HepG2 (cell line): Measurements from ENCODE around the gene CXCL9. TPM values are rescaled to one million over a fixed set of nuclear protein-coding genes. Genes with fewer than 3 reads are reported as not detected.

Source experiments
- ATAC-seq: fragments of 200-7000 bp; cut with Tn5 transposase; 3 replicates; pipeline ENCODE4 v1.9.1; 2020; ENCODE audit warnings: mild to moderate bottlenecking, moderate library complexity
- BruUV-seq: library from RNA; stranded (reverse); fragments of 400-500 nt; replicated peaks from 2 replicates; lab custom pipeline; 2021; lab: Mats Ljungman, UMichigan
- CTCF ChIA-PET: fragments of 300-600 bp; formaldehyde crosslinking; extraction: SDS; loops from one replicate; lab custom pipeline; 2021; ENCODE audit warnings: low total read pairs, inconsistent platforms, low intra/inter-chr PET ratio; lab: Yijun Ruan, JAX
- POLR2A ChIA-PET: fragments of 350-600 bp; sonication (Branson Sonifier 250); formaldehyde crosslinking; loops from one replicate; lab custom pipeline; 2020; ENCODE audit warnings: antibody characterized with exemption, inconsistent platforms; lab: Yijun Ruan, JAX
- DNase-seq: peaks from one replicate; pipeline ENCODE4 v3.0.0-alpha.2; 2015; ENCODE audit warnings: low spot score
- FAIRE-seq: peaks from 3 replicates; lab custom pipeline; 2011; peaks lifted over from hg19 to GRCh38; lab: Jason Lieb, UNC
- H2AFZ ChIP-seq: one replicate; pipeline ENCODE4 v1.6.1; 2011; ENCODE audit warnings: low read length, inconsistent platforms
- H3K27ac ChIP-seq: fragments of 300-600 bp; 3 replicates; pipeline ENCODE4 v1.8.0; 2011; ENCODE audit warnings: mixed run types, mild to moderate bottlenecking, mixed read lengths, low read length, inconsistent platforms; ENCODE audit not compliant: insufficient read depth; ENCODE audit errors: extremely low read length
- H3K27me3 ChIP-seq, 2 experiments: fragments of 200-600 bp in 1 of 2; 2 replicates in 1 of 2; 3 replicates in 1 of 2; pipeline versions ENCODE4 v1.6.0 to v1.8.0; 2011; ENCODE audit warnings: low read length in 2 of 2, mild to moderate bottlenecking in 2 of 2, moderate library complexity in 2 of 2, inconsistent platforms in 1 of 2; ENCODE audit not compliant: insufficient read depth in 2 of 2, control insufficient read depth in 1 of 2
- H3K36me3 ChIP-seq, 2 experiments: fragments of 200-600 bp in 1 of 2; replicated peaks in 1 of 2; 2 replicates in 1 of 2; 3 replicates in 1 of 2; pipeline versions ENCODE4 v1.5.1 to v1.8.0; 2011; ENCODE audit warnings: low read length in 2 of 2, inconsistent platforms in 1 of 2; ENCODE audit not compliant: insufficient read depth in 2 of 2, control insufficient read depth in 1 of 2
- H3K4me1 ChIP-seq: 2 replicates; pipeline ENCODE4 v1.5.1; 2012; ENCODE audit warnings: low read length, inconsistent platforms; ENCODE audit not compliant: insufficient read depth
- H3K4me2 ChIP-seq: 2 replicates; pipeline ENCODE4 v1.6.0; 2011; ENCODE audit warnings: low read depth, low read length, inconsistent platforms
- H3K4me3 ChIP-seq, 3 experiments: fragments of 200-600 bp in 1 of 3; sonication (generic), shearing (Covaris generic) in 1 of 3; replicated peaks in 1 of 3; 2 replicates each; pipeline ENCODE4 v1.5.1; 2011 to 2016; ENCODE audit warnings: low read length in 3 of 3, inconsistent platforms in 2 of 3, low read depth in 2 of 3, mild to moderate bottlenecking in 2 of 3, control low read depth in 1 of 3, mixed read lengths in 1 of 3; ENCODE audit not compliant: insufficient read depth in 1 of 3
- H3K79me2 ChIP-seq: one replicate; pipeline ENCODE4 v1.6.1; 2011; ENCODE audit warnings: low read length, inconsistent platforms; ENCODE audit not compliant: insufficient read depth
- H3K9ac ChIP-seq: 2 replicates; pipeline ENCODE4 v1.6.0; 2011; ENCODE audit warnings: mild to moderate bottlenecking, low read depth, low read length, inconsistent platforms; ENCODE audit not compliant: insufficient read depth
- H3K9me3 ChIP-seq: 2 replicates; pipeline ENCODE4 v1.5.1; 2012; ENCODE audit warnings: mild to moderate bottlenecking, low read length
- H4K20me1 ChIP-seq: 2 replicates; pipeline ENCODE4 v1.6.0; 2011; ENCODE audit warnings: inconsistent platforms, mild to moderate bottlenecking, low read length, moderate library complexity; ENCODE audit not compliant: insufficient read depth
- ASH2L ChIP-seq: fragments of 300-600, 200-600 bp; sonication (generic); IDR thresholded peaks from 2 replicates; pipeline ENCODE4 v1.7.0; 2017; ENCODE audit warnings: low read depth, mild to moderate bottlenecking, moderate library complexity, mixed read lengths, low read length; ENCODE audit not compliant: insufficient read length
- ATF1 ChIP-seq: IDR thresholded peaks from 2 replicates; pipeline ENCODE4 v1.6.1; 2016; ENCODE audit warnings: mild to moderate bottlenecking, control low read depth
- ATF7 ChIP-seq, 2 experiments: fragments of 450-650 bp in 1 of 2; sonication (generic) in 1 of 2; formaldehyde crosslinking in 1 of 2; IDR thresholded peaks; 2 replicates each; pipeline versions ENCODE4 v1.4.0 to v1.6.1; 2016 to 2020; ENCODE audit warnings: antibody characterized with exemption in 1 of 2, mild to moderate bottlenecking in 1 of 2, missing genetic modification reagents in 1 of 2
- E2F1 ChIP-seq: sonication (generic); formaldehyde crosslinking; IDR thresholded peaks from 2 replicates; pipeline ENCODE4 v1.5.0; 2020; ENCODE audit warnings: missing genetic modification reagents
- GFI1 ChIP-seq: sonication (generic); formaldehyde crosslinking; IDR thresholded peaks from 2 replicates; pipeline ENCODE4 v1.5.0; 2020; ENCODE audit warnings: missing genetic modification reagents, mild to moderate bottlenecking, borderline replicate concordance
- HCFC1 ChIP-seq: fragments of 150-350 bp; IDR thresholded peaks from 2 replicates; pipeline ENCODE4 v1.6.1; 2014; ENCODE audit warnings: low read depth, low read length
- MBNL3 ChIP-seq: fragments of 250-450 bp; sonication (Bioruptor Pico); conservative IDR thresholded peaks from 2 replicates; pipeline ENCODE4 v1.8.0; 2022; ENCODE audit warnings: mild to moderate bottlenecking, inconsistent platforms
- MXI1 ChIP-seq: IDR thresholded peaks from 3 replicates; pipeline ENCODE4 v1.6.1; 2012; ENCODE audit warnings: low read depth, low read length, inconsistent platforms, borderline replicate concordance
- NAIF1 ChIP-seq: sonication (generic); formaldehyde crosslinking; IDR thresholded peaks from 2 replicates; pipeline ENCODE4 v1.5.0; 2020; ENCODE audit warnings: mild to moderate bottlenecking, missing genetic modification reagents, borderline replicate concordance
- NR1H2 ChIP-seq: sonication (generic); formaldehyde crosslinking; IDR thresholded peaks from 2 replicates; pipeline ENCODE4 v1.8.1; 2022; ENCODE audit warnings: low read depth, missing genetic modification reagents, borderline replicate concordance
- NR2F6 ChIP-seq, 2 experiments: IDR thresholded peaks; 2 replicates each; pipeline ENCODE4 v1.6.1; 2016; ENCODE audit warnings: antibody characterized with exemption in 1 of 2, mild to moderate bottlenecking in 1 of 2
- SAFB2 ChIP-seq: sonication (generic); formaldehyde crosslinking; IDR thresholded peaks from 2 replicates; pipeline ENCODE4 v1.5.1; 2020; ENCODE audit warnings: missing genetic modification reagents, low read depth, mild to moderate bottlenecking, borderline replicate concordance
- SMAD9 ChIP-seq: sonication (generic); formaldehyde crosslinking; IDR thresholded peaks from 2 replicates; pipeline ENCODE4 v1.5.1; 2020; ENCODE audit warnings: mild to moderate bottlenecking, missing genetic modification reagents
- TFDP1 ChIP-seq: IDR thresholded peaks from 2 replicates; pipeline ENCODE4 v1.6.1; 2016; ENCODE audit warnings: missing compliant biosample characterization, missing genetic modification reagents, borderline replicate concordance
- ZBTB34 ChIP-seq: sonication (generic); formaldehyde crosslinking; IDR thresholded peaks from 2 replicates; pipeline ENCODE4 v1.8.0; 2022; ENCODE audit warnings: mild to moderate bottlenecking, missing genetic modification reagents
- ZC3H13 ChIP-seq: sonication (generic); formaldehyde crosslinking; IDR thresholded peaks from 2 replicates; pipeline ENCODE4 v1.8.1; 2023; ENCODE audit warnings: mild to moderate bottlenecking, missing genetic modification reagents, moderate library complexity
- ZFP36L1 ChIP-seq: sonication (generic); formaldehyde crosslinking; IDR thresholded peaks from 2 replicates; pipeline ENCODE4 v1.8.0; 2022; ENCODE audit warnings: mild to moderate bottlenecking, missing genetic modification reagents, moderate library complexity
- ZNF552 ChIP-seq: sonication (generic); formaldehyde crosslinking; IDR thresholded peaks from 2 replicates; pipeline ENCODE4 v1.9.0; 2022; ENCODE audit warnings: missing genetic modification reagents, mild to moderate bottlenecking, borderline replicate concordance
- ZNF615 ChIP-seq: sonication (generic); formaldehyde crosslinking; IDR thresholded peaks from 2 replicates; pipeline ENCODE4 v1.5.0; 2020; ENCODE audit warnings: mild to moderate bottlenecking, missing genetic modification reagents, borderline replicate concordance
- ZNF660 ChIP-seq: sonication (generic); formaldehyde crosslinking; IDR thresholded peaks from 2 replicates; pipeline ENCODE4 v1.5.1; 2020; ENCODE audit warnings: mild to moderate bottlenecking, low read depth, missing genetic modification reagents, borderline replicate concordance
- ZNF737 ChIP-seq: sonication (generic); formaldehyde crosslinking; IDR thresholded peaks from 2 replicates; pipeline ENCODE4 v1.5.0; 2020; ENCODE audit warnings: missing genetic modification reagents, mild to moderate bottlenecking, borderline replicate concordance
- ZSCAN31 ChIP-seq: sonication (generic); formaldehyde crosslinking; IDR thresholded peaks from 2 replicates; pipeline ENCODE4 v1.5.0; 2020; ENCODE audit warnings: low read depth, mild to moderate bottlenecking, missing genetic modification reagents
- WGBS: methylation state at CpG from one replicate; pipeline ENCODE4 v1.1.6; 2017; ENCODE audit warnings: low lambda C conversion rate; 5-methylcytosine and 5-hydroxymethylcytosine counted together
- in situ Hi-C: cut with HindIII; loops from 2 replicates; pipeline ENCODE4 v1.10.0; 2017; ENCODE audit warnings: low pct_unique_long_range_greater_than_20kb; ENCODE audit not compliant: extremely low pct_ligation_motif_present
- intact Hi-C: fragments of 100-400 bp; cut with micrococcal nuclease; formaldehyde crosslinking; loops from one replicate; pipeline ENCODE4 v1.10.0; 2022; ENCODE audit not compliant: unreplicated experiment
- polyA plus RNA-seq, 8 experiments: library from polyadenylated mRNA; depleted of rRNA in 3 of 8; stranded (reverse) in 7 of 8; unstranded in 1 of 8; fragments of >200 nt; fragmentation: Illumina TruSeq in 4 of 8; extraction: Trizol in 4 of 8; gene quantifications; 2 replicates each; pipeline versions ENCODE4 v1.2.1 to v1.2.3, GENCODE V29; 2011 to 2016; ENCODE audit warnings: low read depth in 4 of 8, missing spikeins in 1 of 8, mixed read lengths in 1 of 8; ENCODE audit not compliant: insufficient read depth in 1 of 8
- total RNA-seq, 5 experiments: library from RNA; depleted of rRNA; stranded (reverse); fragments of >200 nt; fragmentation: Illumina TruSeq; extraction: Trizol; gene quantifications; 2 replicates each; pipeline ENCODE4 v1.2.3, GENCODE V29; 2016; ENCODE audit warnings: low read depth in 1 of 5

CXCL9 gene
- total and polyA plus RNA-seq, 2 of the 13 experiments (the other 11 are each of a cell fraction or from before 2014, with no cell fraction given), result not detected

GRCh38 chr4:75985116-75985515 lies 22.2 kb downstream of the CXCL9 start (continued):
- no peak for TF ChIP-seq ZNF660
- no peak for TF ChIP-seq MBNL3 (CRISPR knock-in tag)
- TF ChIP-seq ATF1 (CRISPR knock-in tag), result no peak
- no peak for TF ChIP-seq ZFP36L1 (CRISPR knock-in tag)
- no peak for TF ChIP-seq MXI1
- TF ChIP-seq NR2F6 (IDR thresholded peaks at IDR 0.05), result no peak
- TF ChIP-seq NR2F6 (CRISPR knock-in tag; IDR thresholded peaks at IDR 0.05), result no peak
- no peak for TF ChIP-seq ZNF615 (CRISPR knock-in tag)

- BruUV-seq, result no TSS peak
Measured at GRCh38 chr4:75980576-75980975, 26.7 kb downstream of the CXCL9 start.

More at GRCh38 chr4:75980576-75980975, 26.7 kb downstream of the CXCL9 start:
- Histone ChIP-seq H2AFZ (no peak overlapping the region), H3K4me2 (no peak overlapping the region), H3K27ac (no peak overlapping the region), H3K4me1 (no peaks in the 10 kb centered on the region), H3K79me2 (peaks cover 14% of the 10 kb centered on the region), H3K36me3 (peaks cover 20 to 50% of the 10 kb centered on the region in 2 experiments), H3K9ac (no peak overlapping the region), H3K27me3 (no peaks in the 10 kb centered on the region), H4K20me1 (peaks cover 6% of the 10 kb centered on the region), H3K4me3 (no peak overlapping the region), H3K9me3 (no peaks in the 10 kb centered on the region)
- no peak for ATAC-seq
- ChIA-PET CTCF (no interaction called here), POLR2A (no interaction called here)
- no peak for FAIRE-seq
- in situ Hi-C loops (no loop called here), intact Hi-C loops (no loop called here)
- TF ChIP-seq NR1H2 (CRISPR knock-in tag), result no peak
- no peak for TF ChIP-seq TFDP1 (CRISPR knock-in tag)
- no peak for TF ChIP-seq ATF7 (IDR thresholded peaks at IDR 0.05)
- no peak for TF ChIP-seq ATF7 (CRISPR knock-in tag; IDR thresholded peaks at IDR 0.05)
- TF ChIP-seq HCFC1, result no peak
- no peak for TF ChIP-seq ZBTB34 (CRISPR knock-in tag)
- TF ChIP-seq ZNF552 (CRISPR knock-in tag), result no peak
- TF ChIP-seq SMAD9 (CRISPR knock-in tag), result no peak
- no peak for TF ChIP-seq ASH2L
- TF ChIP-seq SAFB2, result no peak
- TF ChIP-seq ZC3H13, result no peak
- no peak for TF ChIP-seq E2F1 (CRISPR knock-in tag)
- no peak for TF ChIP-seq ZSCAN31 (CRISPR knock-in tag)
- TF ChIP-seq ZNF737, result no peak
- no peak for TF ChIP-seq NAIF1 (CRISPR knock-in tag)
- TF ChIP-seq GFI1 (CRISPR knock-in tag), result no peak
- no peak for DNase-seq
- WGBS, result 94% methylated on average over 4 of the region's 4 CpGs
